ENCODE measurements around the gene PLA2G4E.

The PLA2G4E gene

DNA sequence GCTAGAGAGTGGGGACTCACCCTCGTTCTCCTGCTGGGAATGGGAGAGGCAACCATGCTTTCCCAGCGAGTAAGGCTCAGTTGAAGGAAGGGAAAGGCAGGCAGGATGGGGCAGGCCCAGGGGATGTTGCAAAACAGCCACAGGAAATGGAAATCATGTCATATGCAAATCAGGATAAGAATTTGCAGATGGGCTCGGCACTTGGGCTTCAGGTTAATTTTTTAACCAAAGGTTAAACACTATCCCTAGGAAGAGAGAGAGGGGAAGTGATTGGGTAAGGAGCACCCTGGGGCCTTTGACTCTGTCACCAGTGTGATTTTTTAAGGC lies 14.6 kb upstream of the PLA2G4E start:
- ATAC-seq = no peak
- TF ChIP-seq, protein P1, sequence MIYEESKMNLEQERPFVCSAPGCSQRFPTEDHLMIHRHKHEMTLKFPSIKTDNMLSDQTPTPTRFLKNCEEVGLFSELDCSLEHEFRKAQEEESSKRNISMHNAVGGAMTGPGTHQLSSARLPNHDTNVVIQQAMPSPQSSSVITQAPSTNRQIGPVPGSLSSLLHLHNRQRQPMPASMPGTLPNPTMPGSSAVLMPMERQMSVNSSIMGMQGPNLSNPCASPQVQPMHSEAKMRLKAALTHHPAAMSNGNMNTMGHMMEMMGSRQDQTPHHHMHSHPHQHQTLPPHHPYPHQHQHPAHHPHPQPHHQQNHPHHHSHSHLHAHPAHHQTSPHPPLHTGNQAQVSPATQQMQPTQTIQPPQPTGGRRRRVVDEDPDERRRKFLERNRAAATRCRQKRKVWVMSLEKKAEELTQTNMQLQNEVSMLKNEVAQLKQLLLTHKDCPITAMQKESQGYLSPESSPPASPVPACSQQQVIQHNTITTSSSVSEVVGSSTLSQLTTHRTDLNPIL (CRISPR knock-in tag; IDR thresholded peaks at IDR 0.05; ENCODE audit: low read depth) = no peak
- TF ChIP-seq, protein P2, sequence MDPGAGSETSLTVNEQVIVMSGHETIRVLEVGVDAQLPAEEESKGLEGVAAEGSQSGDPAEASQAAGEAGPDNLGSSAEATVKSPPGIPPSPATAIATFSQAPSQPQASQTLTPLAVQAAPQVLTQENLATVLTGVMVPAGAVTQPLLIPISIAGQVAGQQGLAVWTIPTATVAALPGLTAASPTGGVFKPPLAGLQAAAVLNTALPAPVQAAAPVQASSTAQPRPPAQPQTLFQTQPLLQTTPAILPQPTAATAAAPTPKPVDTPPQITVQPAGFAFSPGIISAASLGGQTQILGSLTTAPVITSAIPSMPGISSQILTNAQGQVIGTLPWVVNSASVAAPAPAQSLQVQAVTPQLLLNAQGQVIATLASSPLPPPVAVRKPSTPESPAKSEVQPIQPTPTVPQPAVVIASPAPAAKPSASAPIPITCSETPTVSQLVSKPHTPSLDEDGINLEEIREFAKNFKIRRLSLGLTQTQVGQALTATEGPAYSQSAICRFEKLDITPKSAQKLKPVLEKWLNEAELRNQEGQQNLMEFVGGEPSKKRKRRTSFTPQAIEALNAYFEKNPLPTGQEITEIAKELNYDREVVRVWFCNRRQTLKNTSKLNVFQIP (CRISPR knock-in tag; IDR thresholded peaks at IDR 0.05; ENCODE audit: borderline replicate concordance, low read depth) = no peak
- no peak for TF ChIP-seq RARB (CRISPR knock-in tag; IDR thresholded peaks at IDR 0.05)
- TF ChIP-seq TCF4 (CRISPR knock-in tag; IDR thresholded peaks at IDR 0.05; ENCODE audit: borderline replicate concordance) = no peak
- no peak for TF ChIP-seq CSDC2 (CRISPR knock-in tag; IDR thresholded peaks at IDR 0.05)
- no peak for TF ChIP-seq PPARA (CRISPR knock-in tag; IDR thresholded peaks at IDR 0.05; ENCODE audit: borderline replicate concordance)
- TF ChIP-seq ZNF70 (CRISPR knock-in tag; IDR thresholded peaks at IDR 0.05) = no peak
- TF ChIP-seq ZC3H10 (CRISPR knock-in tag; IDR thresholded peaks at IDR 0.05) = no peak
- TF ChIP-seq, protein P3, sequence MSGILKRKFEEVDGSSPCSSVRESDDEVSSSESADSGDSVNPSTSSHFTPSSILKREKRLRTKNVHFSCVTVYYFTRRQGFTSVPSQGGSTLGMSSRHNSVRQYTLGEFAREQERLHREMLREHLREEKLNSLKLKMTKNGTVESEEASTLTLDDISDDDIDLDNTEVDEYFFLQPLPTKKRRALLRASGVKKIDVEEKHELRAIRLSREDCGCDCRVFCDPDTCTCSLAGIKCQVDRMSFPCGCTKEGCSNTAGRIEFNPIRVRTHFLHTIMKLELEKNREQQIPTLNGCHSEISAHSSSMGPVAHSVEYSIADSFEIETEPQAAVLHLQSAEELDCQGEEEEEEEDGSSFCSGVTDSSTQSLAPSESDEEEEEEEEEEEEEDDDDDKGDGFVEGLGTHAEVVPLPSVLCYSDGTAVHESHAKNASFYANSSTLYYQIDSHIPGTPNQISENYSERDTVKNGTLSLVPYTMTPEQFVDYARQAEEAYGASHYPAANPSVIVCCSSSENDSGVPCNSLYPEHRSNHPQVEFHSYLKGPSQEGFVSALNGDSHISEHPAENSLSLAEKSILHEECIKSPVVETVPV (CRISPR knock-in tag; IDR thresholded peaks at IDR 0.05) = no peak
- TF ChIP-seq GLIS3 (CRISPR knock-in tag; IDR thresholded peaks at IDR 0.05) = no peak
- TF ChIP-seq OSR1 (CRISPR knock-in tag; IDR thresholded peaks at IDR 0.05) = no peak
- no peak for TF ChIP-seq ARNTL (CRISPR knock-in tag; IDR thresholded peaks at IDR 0.05; ENCODE audit: borderline replicate concordance, low read depth)
- TF ChIP-seq ZNF565 (CRISPR knock-in tag; conservative IDR thresholded peaks at IDR 0.05; ENCODE audit: low read depth) = no peak

DNA sequence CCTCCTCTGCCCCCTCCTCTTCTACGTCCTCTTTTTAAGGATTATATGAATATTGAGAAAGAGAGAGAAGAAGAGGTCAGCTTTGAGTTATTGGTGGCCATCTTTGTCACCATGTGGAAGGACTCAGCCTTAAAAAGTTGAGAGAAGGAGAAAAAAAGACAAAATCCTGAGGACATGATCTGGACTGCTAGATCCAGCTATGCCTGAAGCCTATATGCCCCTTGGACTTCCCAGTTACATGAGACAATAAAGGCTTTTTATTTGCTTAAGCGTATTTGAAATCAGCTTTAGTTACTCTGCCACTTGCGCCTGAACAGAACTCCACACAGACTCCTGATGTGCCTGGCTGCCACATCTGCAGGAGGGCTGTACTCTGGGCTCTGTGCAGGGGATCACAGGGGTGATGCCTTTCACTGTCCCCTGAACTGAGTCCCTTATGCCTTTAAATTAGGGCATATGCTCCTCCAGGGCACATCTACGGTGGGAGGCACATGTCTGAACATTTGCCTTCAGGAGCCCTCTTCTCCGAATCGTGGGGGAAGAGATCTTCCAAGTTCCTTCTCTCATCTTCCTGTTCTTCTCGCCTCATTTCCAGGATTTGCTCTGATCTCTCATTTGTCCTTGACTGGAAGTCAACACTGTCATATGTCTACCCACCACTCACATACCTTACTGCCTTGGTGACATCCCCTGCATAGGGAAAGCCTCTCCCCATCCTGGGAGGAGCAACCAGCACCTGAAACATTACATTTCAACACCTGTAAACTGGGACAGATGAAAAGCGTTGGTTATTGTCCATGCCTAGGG lies 14.0 kb upstream of the PLA2G4E start:
- no peak for TF ChIP-seq ZNF565 (CRISPR knock-in tag; conservative IDR thresholded peaks at IDR 0.05; ENCODE audit: low read depth)
- no peak for TF ChIP-seq OSR1 (CRISPR knock-in tag; IDR thresholded peaks at IDR 0.05)
- TF ChIP-seq, protein P1 (CRISPR knock-in tag; IDR thresholded peaks at IDR 0.05; ENCODE audit: low read depth) = no peak
- no peak for TF ChIP-seq RARB (CRISPR knock-in tag; IDR thresholded peaks at IDR 0.05)
- no peak for TF ChIP-seq ARNTL (CRISPR knock-in tag; IDR thresholded peaks at IDR 0.05; ENCODE audit: borderline replicate concordance, low read depth)
- no peak for ATAC-seq

DNA sequence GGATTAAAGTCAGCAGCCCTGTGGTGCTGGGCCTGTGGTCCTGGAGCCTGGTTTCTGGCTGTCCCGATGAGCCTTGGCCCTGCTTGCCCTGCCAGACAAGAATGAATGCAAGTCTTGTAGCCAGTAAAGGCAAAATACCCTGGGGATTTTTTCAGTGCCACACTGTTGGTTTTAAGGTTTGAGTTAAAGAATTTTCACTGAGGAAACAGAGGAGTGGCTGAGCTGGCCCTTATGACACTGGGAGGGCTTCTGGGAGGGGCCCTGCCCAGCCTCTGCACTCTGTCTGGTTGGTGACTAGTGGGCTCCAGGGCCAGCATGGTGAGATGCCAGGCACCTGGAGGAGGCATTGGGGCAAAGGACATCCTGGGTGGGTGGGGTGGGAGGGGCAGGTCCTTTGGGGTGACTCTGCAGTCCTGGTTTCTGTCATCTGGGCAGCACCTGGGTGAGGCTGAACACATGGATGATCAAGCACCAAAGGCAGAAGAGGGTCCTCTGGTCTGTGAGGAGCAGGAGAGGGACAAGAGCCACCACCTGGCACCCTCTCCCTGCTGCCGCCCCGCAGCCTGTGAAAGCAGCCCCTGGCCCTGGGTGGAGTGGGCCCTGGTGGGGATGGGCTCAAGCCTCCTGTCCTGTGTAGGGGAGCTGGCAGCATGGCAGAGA lies 12.5 kb upstream of the PLA2G4E start:
- no peak for ATAC-seq
- no peak for TF ChIP-seq PPARA (CRISPR knock-in tag; IDR thresholded peaks at IDR 0.05; ENCODE audit: borderline replicate concordance)
- TF ChIP-seq ZFP30 (CRISPR knock-in tag; IDR thresholded peaks at IDR 0.05) = no peak
- TF ChIP-seq SNAI2 (CRISPR knock-in tag; IDR thresholded peaks at IDR 0.05) = no peak
- no peak for TF ChIP-seq CSDC2 (CRISPR knock-in tag; IDR thresholded peaks at IDR 0.05)
- no peak for TF ChIP-seq RARB (CRISPR knock-in tag; IDR thresholded peaks at IDR 0.05)

DNA sequence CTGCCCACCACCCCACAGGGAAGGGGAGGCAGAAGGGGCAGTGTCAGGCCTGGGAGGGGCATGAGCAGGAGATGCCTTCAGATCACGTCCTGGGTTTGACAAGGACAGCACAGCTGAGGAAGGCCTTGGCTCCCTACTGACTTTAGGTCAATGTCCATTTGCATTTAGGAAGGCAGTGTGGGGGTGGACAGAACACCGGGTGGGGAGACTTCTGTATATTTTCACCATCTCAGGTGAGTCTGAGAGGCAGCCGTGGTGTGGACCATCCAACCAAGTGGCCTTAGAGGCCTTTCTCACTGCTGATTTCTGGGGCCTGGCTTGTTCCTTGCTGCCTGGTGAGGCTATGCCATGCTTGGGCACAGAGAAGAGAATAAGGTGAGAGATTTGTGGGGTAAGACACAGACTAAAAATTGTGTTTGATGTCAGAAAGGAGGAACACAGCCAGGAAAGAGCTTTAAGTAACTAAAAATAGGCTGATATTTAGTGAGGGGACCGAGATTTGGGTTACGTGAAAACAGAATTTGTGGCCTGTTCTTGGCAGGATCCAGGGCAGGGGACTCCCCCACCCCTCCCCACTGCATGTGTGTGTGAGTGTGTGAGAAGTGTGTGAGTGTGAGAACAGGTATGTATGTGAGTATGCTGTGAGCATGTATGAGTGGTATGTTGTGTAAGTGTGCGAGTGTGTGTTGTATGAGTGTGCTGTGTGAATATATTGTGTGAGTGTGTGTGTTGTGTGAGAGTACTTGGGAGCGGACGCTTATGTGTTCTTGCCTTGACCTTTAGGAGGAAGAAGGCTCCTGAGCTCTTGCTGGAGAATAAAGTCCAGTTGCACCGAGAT lies 11.8 kb upstream of the PLA2G4E start:
- no peak for ATAC-seq

More for the DNA sequence above, 11.8 kb upstream of the PLA2G4E start:
- TF ChIP-seq TOX (CRISPR knock-in tag; IDR thresholded peaks at IDR 0.05; ENCODE audit: borderline replicate concordance) (no peak), ZFP30 (CRISPR knock-in tag; IDR thresholded peaks at IDR 0.05) (no peak), ZFP3 (CRISPR knock-in tag; IDR thresholded peaks at IDR 0.05) (no peak), ARNTL (CRISPR knock-in tag; IDR thresholded peaks at IDR 0.05; ENCODE audit: borderline replicate concordance, low read depth) (no peak), ZC3H10 (CRISPR knock-in tag; IDR thresholded peaks at IDR 0.05) (no peak), BACH2 (CRISPR knock-in tag; IDR thresholded peaks at IDR 0.05; ENCODE audit: borderline replicate concordance) (no peak), TCF4 (CRISPR knock-in tag; IDR thresholded peaks at IDR 0.05; ENCODE audit: borderline replicate concordance) (no peak), PPARA (CRISPR knock-in tag; IDR thresholded peaks at IDR 0.05; ENCODE audit: borderline replicate concordance) (no peak), ZNF70 (CRISPR knock-in tag; IDR thresholded peaks at IDR 0.05) (no peak)
- TF ChIP-seq, protein P4, sequence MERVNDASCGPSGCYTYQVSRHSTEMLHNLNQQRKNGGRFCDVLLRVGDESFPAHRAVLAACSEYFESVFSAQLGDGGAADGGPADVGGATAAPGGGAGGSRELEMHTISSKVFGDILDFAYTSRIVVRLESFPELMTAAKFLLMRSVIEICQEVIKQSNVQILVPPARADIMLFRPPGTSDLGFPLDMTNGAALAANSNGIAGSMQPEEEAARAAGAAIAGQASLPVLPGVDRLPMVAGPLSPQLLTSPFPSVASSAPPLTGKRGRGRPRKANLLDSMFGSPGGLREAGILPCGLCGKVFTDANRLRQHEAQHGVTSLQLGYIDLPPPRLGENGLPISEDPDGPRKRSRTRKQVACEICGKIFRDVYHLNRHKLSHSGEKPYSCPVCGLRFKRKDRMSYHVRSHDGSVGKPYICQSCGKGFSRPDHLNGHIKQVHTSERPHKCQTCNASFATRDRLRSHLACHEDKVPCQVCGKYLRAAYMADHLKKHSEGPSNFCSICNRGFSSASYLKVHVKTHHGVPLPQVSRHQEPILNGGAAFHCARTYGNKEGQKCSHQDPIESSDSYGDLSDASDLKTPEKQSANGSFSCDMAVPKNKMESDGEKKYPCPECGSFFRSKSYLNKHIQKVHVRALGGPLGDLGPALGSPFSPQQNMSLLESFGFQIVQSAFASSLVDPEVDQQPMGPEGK (CRISPR knock-in tag; IDR thresholded peaks at IDR 0.05; ENCODE audit: borderline replicate concordance) = no peak
- TF ChIP-seq, protein P1 (CRISPR knock-in tag; IDR thresholded peaks at IDR 0.05; ENCODE audit: low read depth) = no peak
